Measurements from ENCODE around the gene EGFR. TPM values are rescaled to one million over a fixed set of nuclear protein-coding genes. Genes with fewer than 3 reads are reported as not detected.

Gene EGFR
- total RNA-seq, 1 experiment from 2014 or later = 448 TPM

- no peaks in the 10 kb centered on the region for H3K27me3 Mint-ChIP-seq (ENCODE audit: insufficient read depth, unreplicated experiment)
- no peaks in the 10 kb centered on the region for H3K9me3 Mint-ChIP-seq (ENCODE audit: unreplicated experiment)
- TF ChIP-seq, protein P1, sequence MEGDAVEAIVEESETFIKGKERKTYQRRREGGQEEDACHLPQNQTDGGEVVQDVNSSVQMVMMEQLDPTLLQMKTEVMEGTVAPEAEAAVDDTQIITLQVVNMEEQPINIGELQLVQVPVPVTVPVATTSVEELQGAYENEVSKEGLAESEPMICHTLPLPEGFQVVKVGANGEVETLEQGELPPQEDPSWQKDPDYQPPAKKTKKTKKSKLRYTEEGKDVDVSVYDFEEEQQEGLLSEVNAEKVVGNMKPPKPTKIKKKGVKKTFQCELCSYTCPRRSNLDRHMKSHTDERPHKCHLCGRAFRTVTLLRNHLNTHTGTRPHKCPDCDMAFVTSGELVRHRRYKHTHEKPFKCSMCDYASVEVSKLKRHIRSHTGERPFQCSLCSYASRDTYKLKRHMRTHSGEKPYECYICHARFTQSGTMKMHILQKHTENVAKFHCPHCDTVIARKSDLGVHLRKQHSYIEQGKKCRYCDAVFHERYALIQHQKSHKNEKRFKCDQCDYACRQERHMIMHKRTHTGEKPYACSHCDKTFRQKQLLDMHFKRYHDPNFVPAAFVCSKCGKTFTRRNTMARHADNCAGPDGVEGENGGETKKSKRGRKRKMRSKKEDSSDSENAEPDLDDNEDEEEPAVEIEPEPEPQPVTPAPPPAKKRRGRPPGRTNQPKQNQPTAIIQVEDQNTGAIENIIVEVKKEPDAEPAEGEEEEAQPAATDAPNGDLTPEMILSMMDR (IDR thresholded peaks at IDR 0.05; ENCODE audit: unreplicated experiment) = no peak
- CTCF ChIA-PET = interaction anchor here (1.0 kb wide), 1 partner anchor 95 kb away, joined by 3 read pairs; no protein-coding TSS in a partner anchor
- intact Hi-C loops (cut with micrococcal nuclease) = no loop called here
- peaks cover 78% of the 10 kb centered on the region for H3K36me3 Mint-ChIP-seq (ENCODE audit: insufficient read depth, unreplicated experiment)
- no peak for DNase-seq (ENCODE audit: unreplicated experiment)
- peaks cover 38% of the 10 kb centered on the region for H3K4me1 Mint-ChIP-seq (ENCODE audit: insufficient read depth, unreplicated experiment)
- H3K4me3 Mint-ChIP-seq (ENCODE audit: unreplicated experiment) = no peak overlapping the region
- BruUV-seq (replicated peaks) = no TSS peak
- POLR2A ChIA-PET = interaction anchor here (0.6 to 6.5 kb wide), 5 partner anchors 9 to 345 kb away, joined by 3 to 30 read pairs (median 13); no protein-coding TSS in a partner anchor
- H3K27ac Mint-ChIP-seq (ENCODE audit: low read depth, unreplicated experiment) = peak overlapping the region; percentile 70
These were observed 101.3 kb downstream of the EGFR start for GRCh38 chr7:55120074-55120473.

- H3K4me1 Mint-ChIP-seq (ENCODE audit: insufficient read depth, unreplicated experiment) = peaks cover 43% of the 10 kb centered on the region
- ChIA-PET CTCF (interaction anchor here (0.7 to 1.9 kb wide), 4 partner anchors 9 to 347 kb away, joined by 3 to 7 read pairs (median 5); no protein-coding TSS in a partner anchor), POLR2A (interaction anchor here (0.6 to 6.5 kb wide), 9 partner anchors 8 to 361 kb away, joined by 3 to 30 read pairs (median 5); partner anchors contain the start of gene SEC61G)
- H3K36me3 Mint-ChIP-seq (ENCODE audit: insufficient read depth, unreplicated experiment) = peaks cover 78% of the 10 kb centered on the region
- H3K4me3 Mint-ChIP-seq (ENCODE audit: unreplicated experiment) = no peak overlapping the region
- intact Hi-C loops (cut with micrococcal nuclease) = no loop called here
- peak; percentile 69 for DNase-seq (ENCODE audit: unreplicated experiment)
- H3K27ac Mint-ChIP-seq (ENCODE audit: low read depth, unreplicated experiment) = peak overlapping the region; percentile 70
- BruUV-seq (replicated peaks) = no TSS peak
- H3K9me3 Mint-ChIP-seq (ENCODE audit: unreplicated experiment) = no peaks in the 10 kb centered on the region
- TF ChIP-seq, protein P1 (IDR thresholded peaks at IDR 0.05; ENCODE audit: unreplicated experiment) = no peak
- H3K27me3 Mint-ChIP-seq (ENCODE audit: insufficient read depth, unreplicated experiment) = no peaks in the 10 kb centered on the region
These were observed 101.8 kb downstream of the EGFR start for GRCh38 chr7:55120501-55121198.

- CTCF ChIA-PET = interaction anchor here (0.7 to 1.9 kb wide), 5 partner anchors 8 to 348 kb away, joined by 3 to 7 read pairs (median 3); no protein-coding TSS in a partner anchor
- POLR2A ChIA-PET = interaction anchor here (0.6 to 6.5 kb wide), 8 partner anchors 8 to 362 kb away, joined by 3 to 30 read pairs (median 7); partner anchors contain the start of gene SEC61G
- TF ChIP-seq, protein P1 (IDR thresholded peaks at IDR 0.05; ENCODE audit: unreplicated experiment) = no peak
- Mint-ChIP-seq H3K36me3 (ENCODE audit: insufficient read depth, unreplicated experiment) (peaks cover 78% of the 10 kb centered on the region), H3K27me3 (ENCODE audit: insufficient read depth, unreplicated experiment) (no peaks in the 10 kb centered on the region), H3K4me1 (ENCODE audit: insufficient read depth, unreplicated experiment) (peaks cover 49% of the 10 kb centered on the region), H3K27ac (ENCODE audit: low read depth, unreplicated experiment) (peak overlapping the region; percentile 70), H3K4me3 (ENCODE audit: unreplicated experiment) (no peak overlapping the region), H3K9me3 (ENCODE audit: unreplicated experiment) (no peaks in the 10 kb centered on the region)
- BruUV-seq (replicated peaks) = no TSS peak
- intact Hi-C loops (cut with micrococcal nuclease) = no loop called here
- no peak for DNase-seq (ENCODE audit: unreplicated experiment)
These were observed 102.4 kb downstream of the EGFR start for GRCh38 chr7:55121249-55121648.

DNA sequence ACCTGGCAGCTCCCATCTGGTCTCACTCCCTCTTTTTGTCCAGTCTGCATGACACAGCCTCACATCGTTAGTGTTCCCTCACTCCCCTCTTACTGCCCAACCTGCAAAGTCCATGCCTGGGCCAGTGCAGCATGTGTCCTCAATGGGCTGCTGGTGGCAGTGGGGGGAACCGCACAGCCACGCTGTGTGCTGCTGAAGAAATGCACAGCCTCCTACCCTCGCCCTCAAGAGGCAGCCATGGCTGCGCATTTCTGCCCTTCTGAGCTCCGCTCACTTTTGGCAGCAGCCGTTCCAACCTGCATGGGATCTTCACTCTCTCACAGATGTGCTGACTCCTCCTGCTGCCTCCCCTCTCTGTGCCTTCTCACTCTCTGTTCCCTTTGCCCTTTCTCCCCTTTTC, 103.4 kb downstream of the EGFR start:
- H3K27ac Mint-ChIP-seq (ENCODE audit: low read depth, unreplicated experiment) = peak overlapping the region; percentile 70
- no peaks in the 10 kb centered on the region for H3K9me3 Mint-ChIP-seq (ENCODE audit: unreplicated experiment)
- CTCF ChIA-PET = interaction anchor here (0.8 to 1.9 kb wide), 4 partner anchors 11 to 349 kb away, joined by 4 to 7 read pairs (median 6); no protein-coding TSS in a partner anchor
- no peak overlapping the region for H3K4me3 Mint-ChIP-seq (ENCODE audit: unreplicated experiment)
- DNase-seq (ENCODE audit: unreplicated experiment) = no peak
- TF ChIP-seq, protein P1 (IDR thresholded peaks at IDR 0.05; ENCODE audit: unreplicated experiment) = no peak
- POLR2A ChIA-PET = interaction anchor here (0.7 to 6.5 kb wide), 4 partner anchors 9 to 364 kb away, joined by 3 to 30 read pairs (median 14); no protein-coding TSS in a partner anchor
- intact Hi-C loops (cut with micrococcal nuclease) = no loop called here
- no TSS peak for BruUV-seq (replicated peaks)
- H3K27me3 Mint-ChIP-seq (ENCODE audit: insufficient read depth, unreplicated experiment) = no peaks in the 10 kb centered on the region
- H3K4me1 Mint-ChIP-seq (ENCODE audit: insufficient read depth, unreplicated experiment) = peaks cover 49% of the 10 kb centered on the region
- H3K36me3 Mint-ChIP-seq (ENCODE audit: insufficient read depth, unreplicated experiment) = peaks cover 75% of the 10 kb centered on the region
